Stomach (tissue), 9 donors: ENCODE results near the gene CNOT6L. TPM values are rescaled to one million over a fixed set of nuclear protein-coding genes. Genes with fewer than 3 reads are reported as not detected.

Source experiments
- DNase-seq, 2 donors: peaks; one replicate each; pipeline versions ENCODE4 v3.0.0 to v3.0.0-alpha.2; 2013 to 2019
- H3K27ac ChIP-seq, 5 donors: fragments of 200-600 bp in 4 of 5; sonication (generic) in 4 of 5; one replicate each; pipeline ENCODE4 v1.5.1; 2013 to 2019; ENCODE audit warnings: mild to moderate bottlenecking in 1 of 5, moderate library complexity in 1 of 5
- H3K27me3 ChIP-seq, 3 donors: fragments of 200-600 bp; sonication (generic); one replicate each; pipeline ENCODE4 v1.5.1; 2017 to 2019; ENCODE audit warnings: mixed run types in 1 of 3
- H3K36me3 ChIP-seq, 4 donors: fragments of 200-600 bp; sonication (generic); 1 replicate in 3 of 4; 2 replicates in 1 of 4; pipeline ENCODE4 v1.5.1; 2016 to 2019
- H3K4me1 ChIP-seq, 4 donors: fragments of 200-600 bp; sonication (generic); one replicate each; pipeline ENCODE4 v1.5.1; 2016 to 2019
- H3K4me3 ChIP-seq, 4 donors: fragments of 200-600 bp; sonication (generic) in 3 of 4; one replicate each; pipeline ENCODE4 v1.5.1; 2016 to 2019; ENCODE audit warnings: mild to moderate bottlenecking in 1 of 4
- H3K9me3 ChIP-seq, 4 donors: fragments of 200-600 bp; sonication (generic); one replicate each; pipeline ENCODE4 v1.5.1; 2016 to 2019
- CTCF ChIP-seq, 7 experiments: fragments of 450-650 bp in 4 of 7; fragments of 200-600 bp in 3 of 7; sonication (generic) in 3 of 7; IDR thresholded peaks; one replicate each; pipeline ENCODE4 v1.5.1; 2016 to 2019; ENCODE audit warnings: antibody characterized with exemption in 7 of 7, control low read depth in 2 of 7, mild to moderate bottlenecking in 1 of 7
- EP300 ChIP-seq: sonication (generic); formaldehyde crosslinking; IDR thresholded peaks from one replicate; pipeline ENCODE4 v1.6.1; 2017; ENCODE audit warnings: antibody characterized with exemption
- POLR2A ChIP-seq, 4 donors: fragments of 450-650 bp; IDR thresholded peaks; one replicate each; pipeline ENCODE4 v1.6.1; 2016; ENCODE audit warnings: antibody characterized with exemption in 4 of 4, control low read depth in 2 of 4, mild to moderate bottlenecking in 1 of 4, moderate library complexity in 1 of 4
- POLR2AphosphoS5 ChIP-seq, 3 donors: sonication (generic); formaldehyde crosslinking; IDR thresholded peaks; one replicate each; pipeline ENCODE4 v1.6.1; 2016; ENCODE audit warnings: antibody characterized with exemption in 3 of 3
- whole genome bisulfite sequencing, 5 donors: extraction: QIAGEN DNeasy Blood & Tissue Kit in 3 of 5; methylation state at CpG; one replicate each; pipeline versions ENCODE4 v1.1.5 to v1.1.7; 2013 to 2018; 5-methylcytosine and 5-hydroxymethylcytosine counted together
- intact Hi-C: fragments of 100-400 bp; cut with DNase I; formaldehyde crosslinking; loops from one replicate; pipeline ENCODE4 v1.15.1; 2023; ENCODE audit warnings: low total_unique reads
- polyA plus RNA-seq, 3 donors: library from polyadenylated mRNA; stranded (reverse); fragments of 200-250 nt; gene quantifications; one replicate each; pipeline ENCODE4 v1.2.3, GENCODE V29; 2013
- total RNA-seq, 5 donors: library from RNA; depleted of rRNA; stranded (reverse); fragments of >200 nt; gene quantifications; one replicate each; pipeline versions ENCODE4 v1.1.0 to v1.2.3, GENCODE V29; 2014 to 2016
- donor health status: healthy with polysubstance abuse.
- donor health status: Bipolar disorder and iron deficiency.
- donor health status: healthy.

CNOT6L gene
- total and polyA plus RNA-seq, 8 donors = 4.6 to 74.5 (median 7.4) TPM

GRCh38 chr4:77706717-77707116 is 112.5 kb downstream of the CNOT6L start:
- intact Hi-C loops = no loop called here
- Histone ChIP-seq H3K27ac (no peak overlapping the region), H3K27me3 (no peaks in the 10 kb centered on the region), H3K36me3 (no peaks in the 10 kb centered on the region), H3K9me3 (no peaks in the 10 kb centered on the region), H3K4me1 (no peaks in the 10 kb centered on the region), H3K4me3 (no peak overlapping the region)
- 65 to 69% (median 69%) methylated on average over 4 of the region's 4 CpGs for WGBS, 5 donors
- no peak for TF ChIP-seq POLR2A (IDR thresholded peaks at IDR 0.05)
- no peak for TF ChIP-seq EP300
- TF ChIP-seq CTCF (IDR thresholded peaks at IDR 0.05) = no peak
- no peak for TF ChIP-seq POLR2AphosphoS5 (IDR thresholded peaks at IDR 0.05)
- DNase-seq = no peak

GRCh38 chr4:77703666-77704065 is 115.5 kb downstream of the CNOT6L start:
- intact Hi-C loops = no loop called here
- Histone ChIP-seq H3K27ac (no peak overlapping the region), H3K36me3 (no peaks in the 10 kb centered on the region), H3K4me3 (no peak overlapping the region), H3K9me3 (no peaks in the 10 kb centered on the region), H3K4me1 (peaks cover 0 to 7% (median 3%) of the 10 kb centered on the region in 4 donors), H3K27me3 (no peaks in the 10 kb centered on the region)
- TF ChIP-seq CTCF (IDR thresholded peaks at IDR 0.05) (no peak), POLR2AphosphoS5 (IDR thresholded peaks at IDR 0.05) (no peak), EP300 (no peak), POLR2A (IDR thresholded peaks at IDR 0.05) (no peak)
- WGBS, 5 donors = 75 to 93% (median 84%) methylated on average over 1 of the region's 1 CpG
- DNase-seq = peak in 1 of 2 donors; percentile 32

DNA sequence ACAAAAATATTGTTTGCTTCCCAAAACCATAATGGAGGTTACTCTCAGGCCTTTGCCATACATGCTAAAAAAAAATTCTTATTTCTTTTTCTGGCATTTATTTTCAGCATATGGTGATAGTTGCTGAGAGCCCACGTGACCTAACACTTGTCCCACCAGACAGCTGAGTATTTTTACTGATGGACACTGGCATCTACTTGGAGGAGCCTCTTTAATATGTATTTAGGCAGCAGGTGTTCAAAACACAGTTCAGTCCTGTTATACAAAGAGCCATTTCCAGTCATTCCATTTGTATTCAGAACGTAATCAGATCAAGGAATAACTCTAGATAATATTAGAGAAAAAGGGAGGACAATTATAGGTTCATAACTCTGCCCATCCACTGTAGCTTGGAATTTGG is 118.0 kb downstream of the CNOT6L start:
- TF ChIP-seq POLR2AphosphoS5 (IDR thresholded peaks at IDR 0.05) (no peak), CTCF (IDR thresholded peaks at IDR 0.05) (no peak), EP300 (no peak), POLR2A (IDR thresholded peaks at IDR 0.05) (no peak)
- no peak for DNase-seq
- H3K36me3 ChIP-seq = no peaks in the 10 kb centered on the region
- no peak overlapping the region for H3K4me3 ChIP-seq
- no peaks in the 10 kb centered on the region for H3K9me3 ChIP-seq
- H3K27ac ChIP-seq = no peak overlapping the region
- H3K27me3 ChIP-seq = no peaks in the 10 kb centered on the region
- H3K4me1 ChIP-seq = peaks cover 0 to 11% (median 6%) of the 10 kb centered on the region in 4 donors
- intact Hi-C loops = no loop called here
- 71 to 86% (median 76%) methylated on average over 2 of the region's 2 CpGs for WGBS, 5 donors

- H3K36me3 ChIP-seq = no peaks in the 10 kb centered on the region
- peaks cover 0 to 11% (median 6%) of the 10 kb centered on the region in 4 donors for H3K4me1 ChIP-seq
- no peaks in the 10 kb centered on the region for H3K9me3 ChIP-seq
- no peaks in the 10 kb centered on the region for H3K27me3 ChIP-seq
- WGBS, 5 donors = 42 to 59% (median 56%) methylated on average over 3 of the region's 3 CpGs
- H3K27ac ChIP-seq = no peak overlapping the region
- H3K4me3 ChIP-seq = no peak overlapping the region
- TF ChIP-seq CTCF (IDR thresholded peaks at IDR 0.05) = no peak
- DNase-seq = peak in 1 of 2 donors; percentile 81
- intact Hi-C loops = no loop called here
These were observed 119.4 kb downstream of the CNOT6L start for GRCh38 chr4:77699731-77700210.
